RCC 7860 (cell line): ENCODE data around the gene RTN4RL2.
"Not testable (repeated sequence)": the region's sequence is repeated elsewhere in the genome, so short reads cannot be mapped to it uniquely, and the experiment has no call there.

Experiments
- DNase-seq: peaks from one replicate; pipeline ENCODE4 v3.0.0-alpha.2; 2015; ENCODE audit warnings: low spot score
- FAIRE-seq: peaks from 2 replicates; lab custom pipeline; 2012; peaks lifted over from hg19 to GRCh38; lab: Jason Lieb, UNC

RTN4RL2 gene

DNA sequence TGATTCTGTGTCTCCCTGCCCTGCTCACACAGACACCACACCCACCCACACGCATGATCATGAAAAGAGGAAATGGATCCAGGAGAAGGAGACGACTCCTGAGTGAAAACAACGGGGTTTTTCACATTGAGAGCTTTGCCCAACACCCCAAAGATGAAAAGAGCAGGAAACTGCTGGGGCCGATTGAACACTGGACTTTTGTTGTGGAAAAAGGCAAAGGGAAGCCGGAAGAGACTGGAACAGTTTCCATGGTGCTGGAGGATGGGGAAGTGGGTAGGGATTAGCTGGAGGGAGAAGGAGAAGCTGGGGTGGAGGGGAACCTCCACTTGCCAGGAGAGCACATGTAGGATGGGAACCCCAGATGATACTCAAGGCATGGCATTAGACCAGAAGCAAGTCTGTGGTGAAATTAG lies 28.2 kb upstream of the RTN4RL2 start:
- FAIRE-seq = no peak
- no peak for DNase-seq

DNA sequence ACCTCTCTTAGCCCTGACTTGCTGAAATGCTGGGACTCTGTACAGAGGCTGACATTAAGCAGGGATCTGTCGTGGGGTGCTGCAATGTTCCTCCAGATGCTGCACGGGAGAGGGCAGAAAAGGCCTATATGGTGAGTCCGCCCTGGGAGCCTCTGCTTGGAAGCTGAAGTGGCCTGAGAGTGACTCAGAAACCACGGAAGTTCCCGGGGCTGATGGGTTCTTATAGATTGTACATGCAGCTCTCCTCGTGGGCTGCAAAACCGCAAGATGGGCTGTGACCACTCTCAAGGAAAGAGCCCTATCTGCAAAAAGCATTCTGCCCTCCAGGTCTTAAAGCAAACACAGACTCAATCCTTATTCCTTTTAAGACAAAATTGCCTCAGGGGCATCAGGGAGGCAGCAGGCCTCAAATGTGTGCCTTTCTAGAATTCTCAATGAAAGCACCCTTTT lies 27.6 kb upstream of the RTN4RL2 start:
- FAIRE-seq (peak; percentile 91), DNase-seq (peak; percentile 82)

DNA sequence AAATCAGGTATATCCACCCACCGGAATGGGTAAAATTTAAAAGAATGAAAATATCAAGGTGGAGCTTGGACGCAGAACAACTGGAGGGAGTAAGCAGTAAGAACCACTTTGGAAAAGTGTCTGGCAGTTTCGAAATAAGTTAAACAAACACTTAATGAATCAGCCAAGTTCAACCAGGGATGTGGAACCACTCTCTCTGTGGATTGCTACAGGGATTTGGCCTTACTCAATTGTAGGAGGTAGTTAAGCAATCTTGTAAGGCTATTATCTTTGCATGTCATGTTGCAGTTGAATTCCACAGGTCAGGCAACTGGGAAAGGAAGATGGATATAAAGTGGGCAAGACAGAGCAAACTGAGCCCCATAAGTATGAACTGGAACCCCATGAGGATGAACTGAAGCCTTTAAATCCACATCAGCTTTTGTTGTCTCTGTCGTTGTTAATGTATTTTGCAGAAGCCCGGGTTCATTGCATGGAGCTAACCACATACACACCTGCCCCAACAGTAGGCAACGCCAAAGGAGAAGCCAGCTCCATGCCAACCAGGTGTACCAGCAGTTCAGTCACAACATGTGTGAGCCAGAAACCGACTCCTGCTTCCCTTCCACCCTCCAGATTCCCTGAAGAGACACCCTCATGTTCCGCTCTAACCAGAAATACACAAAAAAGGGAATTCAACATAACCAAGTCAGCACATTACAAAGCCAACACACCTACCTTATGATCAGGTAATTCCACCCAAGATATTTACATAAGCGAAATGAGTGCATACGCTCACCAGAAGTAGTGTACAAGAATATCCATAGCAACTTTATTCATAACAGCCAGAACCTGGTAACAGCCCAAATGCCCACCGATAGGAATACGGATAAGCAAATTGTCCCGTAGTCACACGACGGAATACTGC lies 25.4 kb upstream of the RTN4RL2 start:
- peak; percentile 93 for FAIRE-seq

DNA sequence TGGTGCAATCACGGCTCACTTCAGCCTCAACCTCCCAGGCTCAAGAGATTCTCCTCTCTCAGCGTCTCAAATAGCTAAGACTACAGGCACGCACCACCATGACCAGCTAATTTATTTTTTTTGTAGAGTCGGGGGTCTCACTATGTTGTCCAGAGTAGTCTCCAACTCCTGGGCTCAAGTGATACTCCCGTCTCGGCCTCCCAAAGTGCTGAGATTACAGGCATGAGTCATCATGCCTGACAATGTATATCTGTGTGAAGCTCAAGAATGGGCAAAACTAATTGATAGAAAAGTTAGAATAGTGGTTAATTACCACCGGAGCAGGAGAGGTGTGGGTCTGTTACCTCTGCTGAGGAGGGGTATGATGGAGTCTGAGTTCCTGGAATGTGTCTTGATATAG lies 24.3 kb upstream of the RTN4RL2 start:
- no peak for FAIRE-seq
- DNase-seq = no peak

More for the DNA sequence above, 25.4 kb upstream of the RTN4RL2 start:
- DNase-seq = peak; percentile 72

DNA sequence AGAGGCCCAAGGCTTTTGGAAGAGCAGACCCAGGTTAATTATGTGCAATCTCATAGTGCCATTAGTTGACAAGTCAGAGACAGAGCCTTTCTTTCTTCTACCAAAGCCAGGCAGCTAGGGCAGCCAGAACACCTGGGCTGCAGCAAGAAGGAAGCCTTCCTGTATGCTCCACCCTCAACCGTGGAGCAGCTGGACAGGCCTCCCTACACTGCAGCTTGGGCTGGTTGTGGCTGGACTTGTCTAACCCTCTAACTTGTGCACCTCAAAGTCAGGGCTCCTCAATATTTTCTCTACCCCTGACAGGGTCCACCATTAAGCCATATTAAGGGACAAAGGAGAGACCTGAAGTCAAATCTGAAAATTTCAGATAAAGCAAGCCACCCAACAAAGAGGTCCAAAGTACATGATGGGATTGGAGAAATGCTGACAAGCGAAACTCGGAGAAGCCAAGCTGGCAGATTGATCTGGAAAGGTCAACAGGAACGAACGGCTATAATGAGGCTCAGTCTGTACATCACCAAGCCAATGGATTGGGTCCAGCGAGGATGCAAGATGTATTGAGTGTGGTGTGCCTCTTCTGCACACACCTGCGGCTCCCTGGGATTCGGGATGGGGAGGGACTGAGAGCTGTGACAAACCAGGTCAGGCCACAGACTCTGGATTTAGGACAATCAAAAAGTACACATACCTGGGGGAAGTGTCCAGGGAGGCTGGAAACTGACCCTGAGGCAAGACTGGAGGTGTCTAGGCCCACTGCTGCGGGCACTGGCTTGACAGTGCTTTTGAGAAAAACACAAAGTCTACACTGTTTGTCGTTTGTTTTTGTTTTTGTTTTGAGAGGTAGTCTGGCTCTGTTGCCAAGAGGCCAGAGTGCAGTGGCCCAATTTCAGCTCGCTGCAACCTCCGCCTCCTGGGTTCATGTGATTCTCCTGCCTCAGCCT lies 21.7 kb upstream of the RTN4RL2 start:
- DNase-seq (no peak), FAIRE-seq (no peak)

DNA sequence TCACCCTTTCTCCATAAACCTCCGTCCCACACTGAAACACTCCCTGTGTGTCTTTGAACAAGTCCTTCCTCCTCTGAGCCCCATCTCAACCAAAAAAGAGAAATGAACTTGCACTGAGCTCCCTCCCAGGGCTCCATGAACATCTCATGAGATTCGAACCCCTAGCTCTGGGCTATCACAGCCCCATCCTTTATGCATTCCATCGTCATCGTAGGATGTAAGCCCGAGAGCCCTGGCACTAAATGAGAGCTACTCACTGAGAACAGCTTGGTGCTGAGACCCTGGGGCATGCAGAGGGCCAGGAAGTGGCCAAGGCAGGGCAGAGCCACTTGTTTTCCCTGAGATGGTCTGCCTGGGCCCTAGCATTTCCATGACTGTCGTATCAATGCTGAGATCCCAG lies 20.5 kb upstream of the RTN4RL2 start:
- DNase-seq = no peak
- no peak for FAIRE-seq

DNA sequence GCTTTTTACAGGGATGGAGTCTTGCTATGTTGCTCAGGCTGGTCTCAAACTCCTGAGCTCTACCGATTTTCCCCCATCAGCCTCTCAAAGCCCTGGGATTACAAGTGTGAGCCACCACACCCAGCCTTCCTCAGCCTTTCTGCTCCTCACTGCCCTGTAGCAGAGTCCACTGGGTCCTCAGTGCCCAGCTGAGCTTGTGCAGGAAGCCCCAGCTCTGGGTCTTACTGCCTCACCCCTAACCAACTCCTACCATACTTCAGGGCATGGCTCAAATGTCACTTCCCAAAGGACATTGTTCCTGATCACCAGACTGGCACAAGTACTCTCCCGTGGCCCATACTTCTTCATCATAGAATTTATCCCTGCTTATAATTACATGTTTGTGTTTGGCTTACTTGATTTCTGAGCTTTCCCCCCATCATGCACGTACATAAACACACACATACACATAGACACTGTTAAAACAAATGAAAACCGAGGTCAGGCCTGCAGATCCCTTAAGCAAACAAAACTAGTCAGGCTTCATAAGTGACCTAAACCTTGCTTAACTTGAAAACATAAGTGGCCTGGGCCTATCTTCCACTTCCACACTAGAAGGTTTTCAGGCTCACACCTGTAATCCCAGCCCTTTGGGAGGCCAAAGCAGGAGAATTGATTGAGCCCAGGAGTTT lies 19.4 kb upstream of the RTN4RL2 start:
- FAIRE-seq (no peak), DNase-seq (no peak)

DNA sequence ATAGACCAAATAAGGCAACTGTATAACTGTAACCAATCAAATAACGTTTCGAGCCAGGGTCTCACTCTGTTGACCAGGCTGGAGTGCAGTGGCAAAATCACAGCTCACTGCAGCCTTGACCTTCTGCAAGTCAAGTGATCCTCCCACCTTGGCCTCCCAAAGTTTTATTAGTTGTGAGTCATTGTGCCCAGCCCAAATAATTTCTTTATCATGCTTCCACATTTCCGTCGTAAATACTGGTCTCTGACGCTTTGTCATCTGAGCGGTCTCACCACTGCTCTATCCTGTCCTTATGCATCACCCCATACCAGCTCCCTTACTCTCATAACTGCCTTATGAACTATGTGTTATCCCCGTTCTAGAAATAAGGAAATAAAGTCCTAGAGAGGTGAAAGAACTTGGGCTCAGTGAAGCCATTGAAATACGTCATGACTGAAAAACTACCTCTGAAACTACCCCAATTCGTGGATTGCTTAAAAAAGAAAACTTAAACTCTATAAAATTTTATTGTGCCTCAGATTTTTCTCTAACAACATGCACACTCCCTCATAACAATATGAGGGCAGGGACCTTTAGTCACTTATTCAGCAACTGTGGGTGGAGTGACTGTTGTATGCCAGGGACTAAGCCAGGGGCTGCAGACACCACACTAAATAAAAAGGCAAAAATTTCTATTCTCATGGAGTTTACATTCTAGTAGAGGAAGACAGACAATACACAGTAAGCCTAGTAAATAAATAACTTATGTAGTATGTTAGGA lies 15.8 kb upstream of the RTN4RL2 start:
- FAIRE-seq = no peak
- no peak for DNase-seq

DNA sequence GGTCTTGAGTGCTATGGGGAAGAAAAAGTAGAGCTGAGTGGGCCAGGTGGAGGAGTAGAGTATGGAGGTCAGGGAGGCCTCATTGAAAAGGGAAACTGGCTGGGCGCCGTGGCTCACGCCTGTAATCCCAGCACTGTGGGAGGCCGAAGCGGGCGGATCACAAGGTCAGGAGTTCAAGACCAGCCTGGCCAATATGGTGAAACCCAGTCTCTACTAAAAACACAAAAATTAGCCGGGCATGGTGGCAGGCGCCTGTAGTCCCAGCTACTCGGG lies 15.3 kb upstream of the RTN4RL2 start:
- FAIRE-seq, DNase-seq: not testable (repeated sequence)

DNA sequence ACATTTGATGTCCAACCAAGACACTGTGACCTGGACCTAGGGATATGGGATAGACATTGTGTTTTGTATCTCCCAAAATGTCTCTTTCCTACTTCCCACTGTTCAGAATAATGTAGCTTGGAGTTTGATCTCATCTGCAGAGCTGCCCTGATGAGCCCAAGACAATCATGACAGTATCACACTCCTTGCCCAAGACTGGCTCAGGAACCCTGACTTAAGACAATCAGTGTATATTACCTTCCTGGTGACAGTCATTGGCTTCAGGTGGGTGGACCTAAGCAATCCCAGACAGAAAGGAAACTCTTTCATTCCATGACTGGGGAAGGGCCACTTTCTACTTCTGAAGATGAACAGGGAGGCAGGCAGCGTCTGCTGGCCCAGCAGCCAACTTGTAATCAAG lies 14.3 kb upstream of the RTN4RL2 start:
- DNase-seq (no peak), FAIRE-seq (no peak)

DNA sequence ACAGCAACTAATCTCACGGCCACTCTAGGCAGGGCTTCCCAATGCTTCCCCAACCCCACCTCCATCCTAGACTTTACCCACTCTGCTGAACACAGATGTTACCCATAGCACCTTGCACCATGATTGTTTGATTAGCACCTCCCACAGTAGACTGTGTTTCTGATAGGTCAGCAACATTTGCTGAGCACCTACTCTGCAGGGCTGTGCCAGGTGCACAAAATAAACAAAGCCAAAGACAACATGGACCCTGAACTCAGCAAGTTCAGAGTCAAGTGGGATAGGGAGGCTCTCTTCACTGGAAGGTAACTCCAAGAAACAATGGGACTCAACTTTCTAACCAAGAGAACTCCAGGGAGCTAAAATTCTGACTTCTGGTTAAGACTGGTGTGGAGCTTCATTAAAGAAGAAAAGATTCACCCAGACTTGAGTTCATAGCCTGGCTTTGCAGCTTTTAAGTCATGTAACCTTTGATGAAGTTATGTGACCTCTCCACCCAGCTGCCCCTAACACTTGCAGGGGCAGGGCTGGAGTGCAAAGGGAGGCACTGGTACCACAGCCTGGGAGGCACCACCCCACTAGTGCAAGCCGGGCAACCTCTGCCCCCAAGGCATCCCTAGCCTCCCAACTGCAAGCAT lies 6.7 kb upstream of the RTN4RL2 start:
- FAIRE-seq (no peak), DNase-seq (no peak)

DNA sequence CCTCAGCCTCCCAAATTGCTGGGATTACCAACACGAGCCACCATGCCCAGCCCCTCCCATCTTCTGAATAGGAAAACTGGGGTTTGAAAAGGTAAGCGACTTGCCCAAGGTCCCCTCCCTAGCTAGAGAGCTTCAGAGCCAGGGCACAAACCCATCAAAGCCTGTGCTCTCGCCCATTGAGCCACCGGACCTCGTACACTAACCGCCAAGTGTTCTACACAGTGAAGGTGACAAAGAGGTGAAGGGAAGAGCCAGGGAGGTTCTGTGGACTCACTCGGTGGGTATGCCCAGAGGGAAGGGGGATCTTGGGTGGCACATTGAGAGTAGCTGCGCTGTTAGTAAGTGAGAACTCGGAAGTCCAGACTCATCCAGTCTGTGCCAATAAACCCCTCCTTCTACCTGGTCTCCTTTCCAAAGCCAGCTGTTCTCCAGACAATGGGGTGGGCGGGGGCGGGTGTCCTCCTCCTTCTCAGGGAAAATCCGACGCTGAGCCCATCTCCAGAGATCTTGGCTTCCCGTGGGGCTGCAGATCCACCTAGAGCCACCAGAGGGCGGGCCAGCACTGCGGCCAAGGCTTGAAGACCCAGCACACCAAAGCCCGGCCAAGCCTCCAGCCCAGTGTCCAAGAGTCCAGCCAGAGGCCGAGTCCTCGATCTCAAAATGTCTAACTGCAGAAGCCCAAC lies 3.2 kb upstream of the RTN4RL2 start:
- DNase-seq (peak; percentile 56), FAIRE-seq (no peak)

DNA sequence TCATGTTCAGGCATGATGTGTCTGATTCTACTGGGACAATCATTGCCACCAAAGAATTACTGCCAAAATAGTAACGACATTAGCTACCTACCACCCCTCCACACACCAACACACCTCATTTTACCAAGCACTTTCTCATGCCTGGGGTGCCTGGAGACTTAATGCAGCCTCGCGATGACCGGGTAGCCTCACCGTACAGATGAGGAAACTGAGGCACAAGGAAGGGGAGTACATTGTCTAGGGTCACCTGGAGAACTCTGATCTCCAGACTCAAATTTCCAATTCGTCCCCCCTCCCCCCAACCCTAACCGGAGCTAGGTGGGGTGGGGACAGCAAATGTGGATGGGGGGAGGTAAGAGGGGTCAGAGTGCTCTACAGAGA lies 2.7 kb upstream of the RTN4RL2 start:
- no peak for FAIRE-seq
- no peak for DNase-seq

DNA sequence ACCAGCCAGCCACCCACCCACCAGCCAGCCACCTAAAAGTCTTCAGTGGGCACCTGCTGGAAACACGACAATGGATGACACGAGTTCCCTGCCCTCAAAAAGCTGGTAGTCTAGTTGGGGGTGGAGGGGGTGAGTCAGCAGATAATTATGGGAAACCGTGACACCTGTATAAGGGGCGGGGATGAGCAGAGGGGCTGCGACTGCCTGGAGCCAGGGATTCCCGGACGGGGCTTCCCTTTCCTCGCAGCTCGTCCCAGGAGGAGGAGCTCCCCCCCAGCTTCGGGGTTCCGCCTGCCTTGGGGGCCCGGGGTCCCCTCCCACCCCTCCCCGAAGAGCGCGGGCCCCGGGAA lies 2.3 kb upstream of the RTN4RL2 start:
- DNase-seq (no peak), FAIRE-seq (no peak)

DNA sequence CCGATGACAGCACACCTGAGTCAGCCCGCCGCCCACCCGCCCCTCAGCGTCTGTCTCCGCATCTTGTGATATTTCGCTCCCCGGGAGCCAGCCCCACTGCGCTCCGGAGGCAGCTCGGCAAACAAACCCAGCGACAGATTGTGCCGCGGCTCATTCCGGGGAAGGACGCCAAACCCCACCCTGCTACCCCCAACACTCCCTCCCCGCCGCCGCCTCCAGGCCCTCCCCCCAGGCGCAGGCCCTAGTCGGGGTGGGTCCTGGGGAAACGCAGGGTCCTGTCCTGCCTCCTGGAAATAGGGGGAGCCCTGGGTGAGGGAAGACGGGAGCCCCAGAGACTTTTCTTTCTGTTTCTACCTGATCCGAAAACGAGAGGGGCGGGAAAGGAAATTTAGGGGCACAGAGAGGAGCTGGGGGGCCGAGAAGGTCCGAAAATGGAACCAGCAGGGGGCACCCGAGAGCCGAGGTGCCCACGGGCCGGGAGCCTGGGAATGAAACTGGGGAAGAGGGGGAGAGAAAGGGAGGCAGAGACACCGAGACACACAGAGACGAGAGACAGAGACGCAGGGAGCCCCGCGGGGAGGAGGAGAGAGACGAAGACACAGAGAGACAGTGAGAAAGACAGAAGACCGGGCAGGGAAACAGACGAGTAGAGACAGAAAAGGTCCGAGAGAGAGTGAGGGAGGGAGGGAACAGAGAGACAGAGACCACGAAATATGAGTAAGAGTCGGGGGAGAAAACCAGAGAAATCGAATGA lies 1.7 kb upstream of the RTN4RL2 start:
- FAIRE-seq (no peak), DNase-seq (no peak)

DNA sequence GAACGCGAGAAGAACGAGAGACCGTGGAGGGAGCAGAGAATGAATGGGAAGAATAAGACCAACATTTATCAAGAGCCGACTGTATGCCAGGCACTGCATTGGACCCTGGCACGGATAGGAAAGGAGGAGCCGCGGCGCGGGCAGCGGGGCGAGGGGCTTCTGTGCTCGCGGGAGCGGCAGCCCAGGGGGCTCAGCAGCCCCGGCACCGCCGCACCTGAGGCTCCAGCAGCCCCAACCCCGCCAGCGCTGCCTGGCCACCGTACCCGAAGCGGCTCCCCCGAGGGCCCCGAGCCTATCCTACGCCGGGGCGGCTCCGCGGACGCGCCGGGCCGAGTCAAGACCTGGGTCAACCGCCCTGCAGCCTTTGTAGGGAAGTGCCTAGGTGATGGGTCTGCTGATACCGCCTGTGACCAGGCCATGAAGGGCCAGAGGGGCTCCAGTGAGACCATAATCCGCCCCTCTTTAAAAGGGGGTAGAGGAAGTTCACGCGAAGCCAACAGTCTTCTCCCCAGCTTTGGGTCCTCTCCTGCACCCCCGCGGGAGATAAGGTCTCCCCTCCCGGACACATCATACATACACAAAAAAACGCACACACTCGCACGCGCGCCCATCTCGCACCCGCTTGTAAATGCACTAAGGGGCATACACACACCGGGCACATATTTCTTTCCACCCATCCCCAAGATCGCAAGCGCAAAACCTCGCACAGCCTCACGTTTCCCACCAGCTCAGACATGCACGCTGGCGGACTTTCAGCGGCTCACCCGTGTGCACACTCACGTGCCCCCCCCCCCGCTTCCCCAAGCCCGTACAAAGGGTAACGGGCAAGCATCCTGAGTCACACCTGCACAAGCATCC lies 935 bp upstream of the RTN4RL2 start:
- FAIRE-seq = no peak
- no peak for DNase-seq

DNA sequence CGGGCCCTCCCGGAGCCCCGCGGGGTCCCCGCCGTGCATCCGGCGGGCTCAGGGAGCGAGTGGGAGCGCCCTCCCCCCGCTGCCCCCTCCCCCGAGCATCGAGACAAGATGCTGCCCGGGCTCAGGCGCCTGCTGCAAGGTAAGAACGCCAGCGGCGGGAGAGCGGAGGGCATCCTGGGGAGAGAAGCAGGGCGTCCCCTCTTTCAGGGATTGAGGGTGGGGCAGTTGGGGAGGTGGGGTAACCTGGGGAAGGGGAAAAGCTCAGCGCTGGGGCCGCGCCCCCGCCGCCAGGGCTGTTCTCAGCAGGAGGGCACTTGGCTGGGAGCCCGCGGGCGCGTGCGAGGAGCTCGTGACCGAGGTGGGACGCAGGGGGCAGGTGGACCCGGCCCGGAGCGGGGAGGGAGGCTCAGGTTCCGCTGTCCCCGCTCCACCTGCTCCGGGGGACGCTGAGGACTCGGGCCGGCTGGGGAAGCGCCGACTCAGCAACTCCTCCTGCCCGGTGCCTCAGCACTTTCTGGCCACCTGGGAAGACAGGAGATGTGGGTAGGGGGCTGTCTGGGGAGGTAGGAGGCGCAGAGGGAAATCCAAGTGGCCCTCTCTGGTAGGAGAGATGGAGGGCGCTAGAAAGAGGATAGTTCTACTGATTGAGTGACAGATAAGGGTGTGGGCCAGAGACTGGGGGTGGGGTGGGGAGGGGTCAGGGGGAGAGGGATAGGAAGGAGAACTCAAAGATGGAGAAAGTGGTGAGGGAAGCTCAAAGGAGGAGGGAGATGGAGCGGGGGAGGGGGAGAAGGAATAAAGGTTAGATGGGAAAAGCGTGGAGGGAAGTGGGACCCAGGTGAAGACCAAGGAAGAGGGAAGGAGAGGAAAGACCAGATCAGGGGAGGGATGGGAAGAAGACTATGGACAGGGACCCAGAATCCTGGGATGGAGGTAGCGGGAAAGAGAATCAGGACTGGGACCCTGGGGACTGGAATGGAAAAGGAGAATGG lies 726 bp downstream of the RTN4RL2 start:
- DNase-seq (no peak), FAIRE-seq (no peak)
